Kidney glomerular epithelial cell (primary cell): Measurements from ENCODE around the gene MTHFD2.
"Not testable (repeated sequence)": the region's sequence is repeated elsewhere in the genome, so short reads cannot be mapped to it uniquely, and the experiment has no call there.

Experiments
- DNase-seq: peaks from one replicate; lab custom pipeline; 2025; lab: John Stamatoyannopoulos, UW

Gene MTHFD2

DNA sequence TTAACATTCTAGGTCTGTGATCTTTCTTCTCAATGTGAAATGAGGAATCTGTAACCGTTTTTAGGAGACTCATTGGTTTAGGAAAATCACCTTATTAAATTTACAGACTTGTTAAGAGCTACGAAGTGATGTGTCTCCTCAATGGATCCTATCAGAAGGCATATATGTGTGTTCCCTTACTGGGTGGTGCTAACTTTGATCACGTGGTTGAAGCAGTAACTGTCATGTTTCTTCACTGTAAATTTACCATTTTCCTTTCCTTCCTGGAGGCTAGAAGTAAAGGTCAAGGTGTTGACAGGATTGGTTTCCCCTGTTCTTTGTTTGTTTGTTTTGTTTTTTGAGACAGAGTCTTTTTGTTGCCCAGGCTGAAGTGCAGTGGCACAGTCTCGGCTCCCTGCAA, 1.4 kb upstream of the MTHFD2 start:
- no peak for DNase-seq

DNA sequence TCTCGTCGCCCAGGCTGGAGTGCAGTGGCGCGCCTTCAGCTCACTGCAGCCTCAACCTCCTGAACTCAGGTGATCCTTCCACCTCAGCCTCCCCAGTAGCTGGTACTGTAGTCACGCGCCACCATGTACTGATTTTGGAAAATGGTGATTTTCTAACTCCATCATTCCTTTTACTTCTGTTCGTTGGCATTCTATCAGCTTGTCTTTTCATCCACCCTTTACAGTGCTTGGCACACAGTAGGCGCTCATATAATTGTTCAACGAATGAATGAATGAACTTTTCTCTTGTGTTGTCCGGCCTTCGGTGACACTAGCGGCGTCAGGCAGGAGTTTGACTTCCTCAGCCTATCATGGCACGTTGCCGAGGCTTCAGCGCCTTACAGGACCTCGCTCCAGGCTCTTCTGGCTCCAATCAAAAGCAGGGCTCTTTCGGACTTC, 373 bp upstream of the MTHFD2 start:
- DNase-seq, result no peak

DNA sequence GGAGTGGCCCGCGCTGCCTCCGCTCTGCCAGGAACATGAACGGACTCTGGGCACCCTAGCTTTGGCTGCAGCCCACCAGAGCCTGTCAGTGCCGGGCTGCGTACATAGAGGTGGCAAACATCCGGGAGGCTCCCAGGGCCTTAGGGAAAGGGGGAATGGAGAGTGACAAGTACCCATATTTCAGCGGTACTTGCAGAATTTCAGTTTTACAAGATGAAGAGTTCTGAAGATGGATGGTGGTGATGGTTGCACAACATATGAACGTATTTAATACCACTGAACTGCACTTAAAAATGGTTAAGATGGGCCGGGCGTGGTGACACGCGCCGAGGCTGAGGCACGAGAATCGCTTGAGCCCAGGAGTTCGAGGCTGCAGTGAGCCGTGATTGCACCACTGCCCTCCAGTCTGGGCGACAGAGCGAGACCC, 873 bp downstream of the MTHFD2 start:
- no peak for DNase-seq

DNA sequence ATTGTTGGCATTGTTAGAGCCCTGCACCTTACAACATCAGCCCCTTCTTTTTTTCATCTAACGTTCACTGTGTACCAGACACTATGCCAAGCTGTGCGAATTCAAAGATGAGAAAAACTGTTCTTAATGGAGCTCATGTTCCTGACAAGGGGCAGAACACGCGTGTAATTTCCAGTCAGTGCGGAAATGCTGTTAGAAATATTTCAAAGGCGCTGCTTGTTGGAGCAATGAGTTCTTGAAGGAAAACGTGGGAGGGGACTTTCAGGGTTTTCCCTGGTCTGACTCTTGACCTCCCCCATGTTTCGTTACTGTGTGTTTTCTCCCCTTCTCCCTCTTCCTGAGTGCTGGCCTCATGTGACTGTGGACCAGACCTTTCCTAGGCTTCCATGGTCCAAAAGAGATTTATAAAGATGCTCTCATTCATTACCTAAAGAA, 1.5 kb downstream of the MTHFD2 start:
- peak; percentile 25 for DNase-seq

DNA sequence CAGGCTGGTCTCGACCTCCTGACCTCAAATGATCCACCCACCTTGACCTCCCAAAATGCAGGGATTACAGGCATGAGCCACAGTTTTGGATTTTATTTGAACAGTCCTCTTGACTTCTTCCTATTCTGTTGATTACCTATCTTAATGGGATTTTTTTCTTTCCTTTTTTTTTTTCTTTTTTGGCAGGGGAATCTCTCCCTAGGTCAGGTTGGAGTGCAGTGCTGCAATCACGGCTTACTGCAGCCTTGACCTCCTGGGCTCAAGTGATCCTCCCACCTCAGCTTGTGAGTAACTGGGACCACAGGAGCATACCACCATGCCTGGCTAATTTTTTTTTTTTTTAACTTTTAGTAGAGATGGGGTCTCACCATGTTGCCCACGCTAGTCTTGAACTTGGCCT, 2.8 kb downstream of the MTHFD2 start:
- no peak for DNase-seq

DNA sequence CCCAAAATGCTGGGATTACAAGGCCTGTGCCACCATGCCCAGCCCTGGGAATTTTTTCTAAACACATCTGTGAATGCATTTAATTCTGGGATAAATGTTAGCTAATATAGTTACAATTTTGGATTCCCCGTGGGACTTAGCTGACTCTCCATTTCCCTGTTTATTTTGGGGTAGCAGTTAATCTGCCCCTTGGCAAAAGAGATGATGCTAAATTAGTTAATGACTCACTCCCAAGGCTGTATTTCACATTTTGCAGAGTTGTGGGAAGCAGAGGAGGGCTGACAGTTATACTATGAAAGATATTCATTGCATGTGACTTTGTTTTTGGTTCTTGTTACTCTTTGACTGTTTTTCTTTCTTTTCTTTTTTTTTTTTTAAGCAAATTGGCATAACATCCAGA, 3.2 kb downstream of the MTHFD2 start:
- no peak for DNase-seq

DNA sequence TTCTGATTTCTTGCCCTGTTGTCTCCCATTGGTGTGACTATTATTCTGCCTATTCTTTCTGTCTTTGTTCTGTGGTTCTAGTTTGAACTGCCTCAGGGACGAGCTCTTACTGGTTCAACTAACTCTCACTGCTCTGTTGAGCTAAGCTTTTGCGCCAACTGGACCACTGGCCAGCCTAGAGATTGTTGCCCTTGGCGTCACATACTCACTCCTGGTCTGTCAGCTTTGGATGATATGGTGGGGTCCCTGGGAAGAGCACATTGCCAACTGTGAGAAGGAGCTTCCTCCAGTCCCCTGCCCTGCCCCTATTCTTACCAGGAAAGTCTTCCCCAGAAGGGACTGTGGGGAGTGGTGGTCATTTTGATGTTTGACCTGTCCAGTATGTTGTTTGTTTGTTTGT, 6.0 kb downstream of the MTHFD2 start:
- DNase-seq, result no peak

DNA sequence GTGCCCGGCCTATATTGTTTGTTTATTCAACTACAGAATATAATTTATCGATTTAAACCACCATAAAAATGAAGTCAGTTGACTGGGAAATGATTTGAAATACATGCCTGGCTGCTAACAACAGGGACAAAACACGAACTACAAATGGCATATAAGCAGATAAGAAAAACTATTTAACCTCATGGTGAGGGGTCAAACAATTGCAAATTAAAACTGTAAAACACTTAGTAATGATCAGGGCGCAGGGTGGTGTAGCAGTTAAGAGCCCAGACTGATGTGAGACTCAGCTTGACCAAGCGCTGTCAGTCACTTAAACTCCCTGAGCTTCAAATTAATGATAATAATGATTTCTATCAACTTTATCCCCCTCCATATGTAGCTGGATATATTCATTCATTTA, 6.7 kb downstream of the MTHFD2 start:
- DNase-seq, result no peak

DNA sequence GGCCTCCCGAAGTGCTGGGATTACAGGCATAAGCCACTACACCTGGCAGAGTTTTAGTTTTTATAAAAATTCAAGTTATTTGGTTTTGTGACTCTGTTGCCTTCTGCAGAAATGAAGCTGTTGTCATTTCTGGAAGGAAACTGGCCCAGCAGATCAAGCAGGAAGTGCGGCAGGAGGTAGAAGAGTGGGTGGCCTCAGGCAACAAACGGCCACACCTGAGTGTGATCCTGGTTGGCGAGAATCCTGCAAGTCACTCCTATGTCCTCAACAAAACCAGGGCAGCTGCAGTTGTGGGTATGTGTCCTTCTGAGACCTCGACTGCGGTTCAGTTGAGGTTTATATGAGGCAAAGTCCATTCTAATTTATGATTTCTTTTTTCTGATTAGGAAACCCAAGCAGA, 7.2 kb downstream of the MTHFD2 start:
- no peak for DNase-seq

DNA sequence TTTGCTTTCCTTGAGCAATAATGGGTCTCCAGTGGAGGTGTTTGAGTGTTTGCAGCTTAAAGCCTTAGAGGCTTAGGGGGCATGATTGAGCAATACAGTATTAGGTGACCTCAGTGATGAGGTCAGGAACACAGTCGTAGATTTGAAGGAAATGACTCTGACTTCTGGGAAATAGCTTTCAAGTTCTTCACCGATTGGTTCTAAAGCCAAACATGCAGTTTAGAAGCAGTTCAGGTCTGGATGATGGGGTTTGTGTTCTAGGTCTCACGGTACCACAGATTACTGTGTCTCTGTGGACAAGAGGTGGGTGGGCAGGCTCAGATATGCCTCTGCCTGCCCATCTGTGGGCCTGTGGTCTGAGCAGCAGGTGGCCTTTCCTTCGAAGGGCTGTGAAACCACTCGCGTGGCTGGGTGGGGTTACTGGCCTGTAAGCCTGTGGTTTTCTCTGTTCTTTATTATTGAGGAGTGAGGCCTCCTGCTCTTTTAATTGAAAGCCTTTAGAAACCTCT, 7.8 kb downstream of the MTHFD2 start:
- DNase-seq, result no peak

DNA sequence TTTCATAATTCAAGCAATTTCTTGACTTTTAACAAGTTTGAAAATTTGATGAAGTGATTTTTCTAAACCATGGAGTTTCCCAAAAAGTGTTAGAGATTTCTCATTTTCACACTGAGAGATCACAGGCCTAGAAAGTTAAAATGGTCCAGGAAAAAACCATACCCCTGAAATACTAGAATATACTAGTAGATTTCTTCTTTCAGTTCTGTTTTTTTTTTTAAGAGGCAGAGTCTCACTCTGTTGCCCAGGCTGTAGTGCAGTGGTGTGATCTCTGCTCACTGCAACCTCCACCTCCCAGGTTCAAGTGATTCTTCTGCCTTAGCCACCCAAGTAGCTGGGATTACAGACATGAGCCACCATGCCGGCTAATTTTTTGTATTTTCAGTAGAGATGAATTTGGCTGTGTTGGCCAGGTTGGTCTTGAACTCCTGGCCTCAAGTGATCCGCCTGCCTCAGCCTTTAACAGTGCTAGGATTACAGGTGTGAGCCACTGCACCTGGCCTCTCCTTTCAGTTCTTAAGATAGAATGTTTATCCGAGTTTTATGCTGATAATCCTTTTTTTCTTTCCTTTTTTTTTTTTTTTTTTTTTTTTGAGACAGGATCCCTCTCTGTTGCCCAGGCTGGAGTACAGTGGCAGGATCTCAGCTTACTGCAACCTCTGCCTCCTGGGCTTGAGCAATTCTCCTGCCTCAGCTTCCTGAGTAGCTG, 14.4 kb downstream of the MTHFD2 start:
- DNase-seq, result no peak

DNA sequence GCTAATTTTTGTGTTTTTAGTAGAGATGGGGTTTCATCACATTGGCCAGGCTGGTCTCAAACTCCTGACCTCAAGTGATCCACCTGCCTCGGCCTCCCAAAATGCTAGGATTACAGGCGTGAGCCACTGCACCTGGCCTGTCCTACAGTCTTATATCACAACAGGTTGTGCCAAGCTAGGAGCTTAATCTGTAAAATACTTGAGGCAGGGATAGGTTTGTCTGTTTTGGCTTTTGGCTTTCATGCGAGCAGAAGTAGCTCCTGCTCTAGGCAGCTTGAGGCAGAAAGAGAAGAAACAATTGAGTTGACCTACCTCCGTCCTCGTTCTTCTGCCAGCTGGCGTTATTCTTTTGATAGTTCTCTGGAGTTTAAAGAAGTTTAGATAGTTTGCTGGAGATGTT, 17.4 kb downstream of the MTHFD2 start:
- not testable (repeated sequence) for DNase-seq

DNA sequence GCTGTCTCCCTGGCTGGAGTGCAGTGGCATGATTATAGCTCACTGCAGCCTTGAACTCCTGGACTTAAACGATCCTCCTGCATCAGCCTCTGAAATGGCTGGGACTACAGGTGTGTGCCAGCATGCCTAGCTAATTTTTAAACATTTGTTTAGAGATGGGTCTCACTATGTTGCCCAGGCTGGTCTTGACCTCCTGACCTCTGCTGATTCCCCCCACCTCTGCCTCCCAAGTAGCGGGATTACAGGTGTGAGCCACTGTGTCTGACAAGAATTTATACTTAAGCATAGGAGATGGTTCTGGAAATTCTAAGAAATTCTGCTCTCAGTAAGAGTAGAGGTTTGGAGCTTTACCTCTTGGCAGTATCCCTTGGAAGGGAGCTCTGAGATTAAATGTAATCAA, 18.2 kb downstream of the MTHFD2 start:
- no peak for DNase-seq

DNA sequence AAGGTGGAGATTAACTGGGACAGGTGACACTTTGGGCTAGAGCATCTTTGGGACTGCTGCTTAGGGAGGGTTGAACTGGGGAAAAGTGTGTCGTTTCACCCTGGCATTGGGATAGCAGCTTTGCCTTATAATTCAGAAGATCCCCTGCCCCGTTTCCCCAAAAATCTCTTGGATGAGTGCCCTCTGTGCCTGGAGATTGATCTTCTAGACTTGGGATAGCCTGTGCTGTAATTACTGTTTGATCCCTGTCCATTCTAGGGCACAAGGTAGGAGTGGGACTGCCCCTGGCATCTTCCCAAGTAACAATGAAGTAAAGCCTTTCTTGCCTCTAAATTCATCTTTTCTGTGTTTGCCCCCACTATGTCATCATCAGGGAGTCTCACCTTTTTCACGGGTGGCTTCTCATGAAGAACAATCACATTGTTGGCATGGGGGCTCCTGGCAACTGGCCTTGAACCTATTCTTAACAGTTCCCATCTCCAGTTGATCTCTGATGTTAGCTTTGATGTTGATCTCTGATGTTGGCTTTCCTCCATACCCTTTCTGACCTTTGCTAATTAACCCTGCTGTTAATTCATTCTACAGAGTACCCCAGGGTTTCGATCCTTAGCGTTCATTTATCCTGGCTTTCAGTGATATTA, 21.6 kb downstream of the MTHFD2 start:
- no peak for DNase-seq

DNA sequence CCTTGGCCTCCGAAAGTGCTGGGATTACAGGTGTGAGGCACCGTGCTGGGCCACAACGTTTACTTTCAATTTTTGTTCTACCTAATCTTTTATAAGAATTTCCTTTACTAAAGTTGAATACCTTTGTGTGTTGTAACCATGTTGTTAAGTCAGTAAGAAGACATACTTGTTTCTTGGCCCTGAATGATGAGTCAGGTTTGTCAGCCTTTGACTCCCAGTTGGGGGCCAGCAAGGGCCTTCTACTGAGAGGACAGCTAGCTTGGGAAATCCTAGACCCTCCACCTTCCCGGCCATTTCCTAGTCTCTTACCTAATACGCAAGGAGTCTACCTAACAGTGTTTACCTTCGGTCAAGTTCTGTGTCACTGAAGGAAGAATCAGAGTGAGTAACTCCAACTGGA, 22.7 kb downstream of the MTHFD2 start:
- DNase-seq, result no peak

DNA sequence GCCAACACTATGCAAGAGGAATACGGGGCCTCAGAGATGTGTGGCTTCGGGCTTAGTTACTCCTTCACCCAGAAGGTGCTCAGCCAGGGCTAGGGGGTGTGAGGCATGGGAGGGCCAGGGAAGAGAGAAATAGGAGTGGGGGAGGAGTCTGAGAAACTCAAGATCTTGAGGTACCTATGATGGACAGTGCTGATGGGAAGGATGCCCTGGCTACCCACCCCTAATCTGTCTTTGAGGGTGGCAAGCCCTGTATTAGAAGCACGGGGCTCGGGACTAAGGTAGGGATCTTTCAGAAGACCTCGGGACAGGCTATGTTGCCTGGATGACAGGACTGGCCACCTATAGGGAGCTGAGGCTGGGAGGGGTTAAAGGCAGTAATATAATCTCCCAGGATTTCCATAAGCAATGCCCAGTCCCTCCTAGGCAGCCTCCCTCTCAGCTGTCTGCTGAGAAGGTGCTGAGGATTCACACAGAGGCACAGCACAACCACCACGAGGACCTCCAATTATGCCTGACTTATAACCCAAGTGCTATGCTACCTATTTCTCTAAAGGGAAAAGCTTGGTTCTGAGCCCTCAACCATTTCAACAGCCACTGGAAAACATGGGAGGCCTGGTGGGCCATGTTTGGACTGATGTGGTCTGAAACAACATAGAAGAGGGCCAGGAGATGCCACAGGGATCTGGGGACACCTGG, 23.3 kb downstream of the MTHFD2 start:
- no peak for DNase-seq

DNA sequence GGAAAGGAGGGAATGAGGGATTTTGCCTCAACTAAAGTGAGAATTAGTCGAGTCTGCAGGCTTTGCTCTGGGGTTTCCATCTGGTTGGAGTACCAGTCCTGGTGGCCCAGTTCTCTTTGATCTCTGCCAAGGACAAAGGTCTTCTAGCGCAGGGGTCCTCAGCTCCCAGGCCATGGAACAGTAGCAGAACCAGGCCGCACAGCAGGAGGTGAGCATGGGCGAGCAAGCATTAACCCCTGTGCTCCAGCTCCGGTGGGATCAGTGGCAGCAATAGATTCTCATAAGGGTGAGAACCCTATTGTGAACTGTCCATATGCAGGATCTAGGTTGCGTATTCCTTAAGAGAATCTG, 23.9 kb downstream of the MTHFD2 start:
- DNase-seq, result no peak

DNA sequence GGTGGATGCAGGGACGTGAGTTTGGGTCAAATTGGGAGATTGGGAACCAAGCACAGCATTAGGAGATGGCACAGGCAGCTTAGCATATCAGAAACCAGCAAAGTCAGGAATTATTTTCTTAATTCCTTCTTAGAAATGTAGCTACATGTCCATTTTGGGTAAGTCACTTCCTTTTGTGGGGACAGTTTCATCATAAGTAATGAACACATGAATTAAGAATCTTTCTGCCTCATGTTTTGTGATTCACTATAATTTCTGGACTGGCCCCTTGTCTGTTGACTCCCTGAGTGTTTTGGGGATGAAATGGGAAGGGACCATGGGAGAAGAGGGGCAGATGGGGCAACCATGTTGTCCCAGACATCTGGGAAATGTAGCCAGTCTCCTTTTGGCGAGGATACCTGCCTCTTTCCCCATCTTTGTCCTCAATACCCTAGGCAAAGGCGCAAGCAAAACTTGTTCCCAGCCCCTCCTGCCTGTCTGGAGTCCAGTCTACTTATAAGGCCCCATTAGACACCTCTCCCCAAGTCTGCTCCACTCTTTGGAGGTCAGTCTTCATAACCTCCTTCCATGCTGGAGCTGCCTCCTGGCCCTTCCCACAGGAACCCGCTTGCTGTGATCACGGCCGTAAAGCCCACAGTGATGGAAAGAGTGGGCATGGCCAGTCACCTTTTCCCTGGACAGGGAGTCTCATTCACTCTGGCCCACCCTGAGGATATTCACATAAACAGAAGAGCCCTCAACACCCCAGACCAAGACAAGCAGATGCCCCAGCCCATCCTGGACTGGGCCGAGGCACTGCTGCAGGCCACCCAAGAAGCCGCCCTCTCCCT, 25.7 kb downstream of the MTHFD2 start:
- no peak for DNase-seq

DNA sequence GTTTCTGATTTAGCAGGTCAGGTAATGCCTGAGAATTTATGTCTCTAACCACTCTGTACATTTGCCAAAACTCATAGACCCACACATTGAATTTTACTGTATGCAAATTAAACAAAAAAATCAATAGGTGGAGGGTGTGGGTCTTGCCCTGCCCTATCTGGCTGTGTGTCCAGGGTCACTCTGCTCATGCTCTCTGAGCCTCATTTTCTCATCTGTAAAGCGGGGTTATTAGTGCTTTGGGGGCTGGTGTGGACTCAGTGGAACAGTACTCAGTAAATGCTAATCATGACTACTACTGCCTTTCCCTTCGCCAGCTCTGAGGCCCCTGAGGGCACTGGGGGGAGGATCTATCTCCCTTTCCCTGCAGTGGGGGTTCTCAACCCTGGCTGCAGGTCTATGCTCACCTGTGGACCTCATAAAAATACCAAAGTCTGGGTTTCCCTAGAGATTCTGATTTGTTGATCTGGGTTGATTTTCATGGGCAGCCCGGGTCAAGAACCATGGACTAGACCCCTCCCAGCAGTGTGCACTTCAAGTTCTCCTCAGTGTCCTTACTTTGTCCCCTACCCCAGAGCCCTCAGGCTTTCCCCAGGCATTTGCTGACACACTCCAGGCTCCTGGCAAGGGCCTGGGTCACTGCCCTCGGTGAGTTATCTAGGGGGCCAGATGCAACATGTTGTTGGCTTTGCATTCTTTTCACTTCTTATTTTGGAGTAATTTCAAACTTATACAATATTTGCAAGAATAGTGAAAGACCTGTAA, 27.5 kb downstream of the MTHFD2 start:
- no peak for DNase-seq

DNA sequence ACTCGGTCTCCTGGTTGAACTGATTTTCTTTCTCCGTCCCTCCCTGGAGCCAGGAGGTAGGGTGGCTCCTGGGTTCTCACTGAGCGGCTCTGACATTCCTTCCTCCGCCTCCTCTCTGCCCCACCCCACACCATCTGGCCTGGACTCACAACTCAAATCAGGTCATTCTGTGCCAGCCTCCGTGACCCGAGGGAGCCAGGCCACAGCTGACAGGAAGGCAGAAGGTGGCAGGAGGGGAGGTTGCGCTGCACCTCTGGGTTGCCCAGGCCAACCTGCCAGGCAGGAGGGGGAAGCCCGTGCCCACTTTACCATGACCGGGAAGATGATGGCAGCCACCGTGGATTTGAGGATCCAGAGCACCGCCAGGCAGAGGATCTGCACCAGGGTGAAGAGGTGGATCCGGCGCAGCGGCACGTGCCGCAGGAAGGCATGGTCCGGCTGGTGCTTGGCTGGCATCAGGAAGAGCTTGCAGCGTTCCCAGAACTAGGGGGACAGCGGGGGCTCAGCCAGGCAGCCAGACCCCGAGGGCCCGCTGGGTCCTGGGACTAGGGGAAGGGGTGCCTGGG, 28.3 kb downstream of the MTHFD2 start:
- no peak for DNase-seq

DNA sequence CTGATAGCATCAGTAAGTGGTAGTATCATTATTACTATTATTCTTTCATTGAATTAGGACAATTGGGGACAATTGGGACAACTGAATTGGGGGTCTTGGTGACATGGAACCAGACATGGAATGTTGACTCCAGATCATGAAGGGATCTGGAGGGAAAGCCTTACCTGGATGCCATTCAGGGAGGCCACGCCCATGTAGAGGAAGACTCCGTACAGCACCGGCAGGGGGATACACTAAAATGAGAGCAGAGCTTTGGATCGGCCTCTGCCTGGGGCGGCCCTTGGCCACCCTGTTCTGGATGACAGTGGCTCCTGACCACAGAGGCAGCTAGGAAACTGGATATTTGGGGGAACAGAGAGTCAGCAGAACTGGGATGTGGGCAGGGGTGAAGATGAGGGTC, 29.2 kb downstream of the MTHFD2 start:
- DNase-seq, result no peak
